ENCODE data around the gene SRMS. TPM values are rescaled to one million over a fixed set of nuclear protein-coding genes. Genes with fewer than 3 reads are reported as not detected.

SRMS gene, protein sequence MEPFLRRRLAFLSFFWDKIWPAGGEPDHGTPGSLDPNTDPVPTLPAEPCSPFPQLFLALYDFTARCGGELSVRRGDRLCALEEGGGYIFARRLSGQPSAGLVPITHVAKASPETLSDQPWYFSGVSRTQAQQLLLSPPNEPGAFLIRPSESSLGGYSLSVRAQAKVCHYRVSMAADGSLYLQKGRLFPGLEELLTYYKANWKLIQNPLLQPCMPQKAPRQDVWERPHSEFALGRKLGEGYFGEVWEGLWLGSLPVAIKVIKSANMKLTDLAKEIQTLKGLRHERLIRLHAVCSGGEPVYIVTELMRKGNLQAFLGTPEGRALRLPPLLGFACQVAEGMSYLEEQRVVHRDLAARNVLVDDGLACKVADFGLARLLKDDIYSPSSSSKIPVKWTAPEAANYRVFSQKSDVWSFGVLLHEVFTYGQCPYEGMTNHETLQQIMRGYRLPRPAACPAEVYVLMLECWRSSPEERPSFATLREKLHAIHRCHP
- total RNA-seq: 1 to 10 TPM; 2.4 to 4.6 TPM
- long read RNA-seq: 0 reads

DNA sequence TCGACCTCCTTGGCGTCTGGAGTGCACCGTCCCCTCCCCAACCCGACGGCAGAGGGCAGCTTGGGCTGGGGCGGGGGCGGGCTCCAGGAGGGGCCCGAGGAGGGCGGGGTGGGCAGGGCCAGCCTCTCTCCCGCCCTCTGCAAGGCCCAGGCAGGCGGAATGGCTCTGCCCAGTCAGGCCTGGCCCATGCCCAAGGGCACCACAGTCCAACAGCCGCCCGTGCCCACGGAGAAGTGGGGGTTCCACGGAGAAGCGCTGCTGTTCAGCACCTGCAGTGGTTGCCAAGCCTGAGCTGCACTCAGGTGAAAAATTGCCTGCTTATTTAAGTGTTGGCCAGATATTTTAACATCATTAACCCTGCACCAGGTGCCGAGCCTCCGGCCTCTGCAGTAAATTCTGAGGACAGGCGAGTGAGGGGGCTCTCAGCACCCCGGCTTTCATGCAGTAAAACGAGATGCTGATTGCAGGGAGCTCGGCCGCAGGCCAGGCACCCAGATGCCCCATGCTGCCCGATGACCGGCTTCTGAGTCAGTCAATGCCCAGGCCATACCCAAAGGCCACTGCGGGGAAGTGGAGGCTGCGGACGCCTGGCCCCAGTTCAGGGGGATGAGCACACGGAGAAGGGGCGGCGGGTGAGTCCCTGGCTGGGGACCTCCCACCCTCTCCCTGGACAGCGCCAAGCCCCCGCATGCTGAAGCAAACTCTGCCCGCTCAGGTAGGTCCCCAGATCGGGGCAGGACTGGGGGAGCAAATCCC lies at the start of gene SRMS:
SRMS (minus strand) TSS at position 25 of the 756 bp plus-strand sequence. CDS start 286 bp downstream, outside the sequence.
- intact Hi-C loops (cut with DNase I, micrococcal nuclease): no loop called here
- DNase-seq (peak in 1 of 2 donors; percentile 34), ATAC-seq (peak; percentile 33)

DNA sequence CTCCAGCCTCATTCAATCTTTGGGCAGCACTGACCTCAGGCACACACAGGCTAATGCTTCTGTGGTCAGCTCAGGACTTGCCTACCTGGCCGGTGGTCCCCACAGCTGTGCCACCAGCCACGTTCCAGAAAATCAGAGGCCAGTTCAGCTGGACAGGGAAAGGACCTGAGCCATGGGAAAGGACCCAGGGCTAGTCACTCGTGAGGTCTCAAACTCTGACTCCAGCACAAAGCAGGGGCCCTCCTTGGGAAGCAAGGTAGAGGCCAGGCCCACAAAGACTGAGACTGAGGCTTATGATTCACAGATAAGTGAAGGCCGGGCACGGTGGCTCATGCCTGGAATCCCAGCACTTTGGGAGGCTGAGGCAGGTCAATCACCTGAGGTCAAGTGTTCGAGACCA lies 48.9 kb upstream of the SRMS start:
- DNase-seq (no peak), ATAC-seq (no peak)
- intact Hi-C loops (cut with DNase I, micrococcal nuclease): no loop called here

DNA sequence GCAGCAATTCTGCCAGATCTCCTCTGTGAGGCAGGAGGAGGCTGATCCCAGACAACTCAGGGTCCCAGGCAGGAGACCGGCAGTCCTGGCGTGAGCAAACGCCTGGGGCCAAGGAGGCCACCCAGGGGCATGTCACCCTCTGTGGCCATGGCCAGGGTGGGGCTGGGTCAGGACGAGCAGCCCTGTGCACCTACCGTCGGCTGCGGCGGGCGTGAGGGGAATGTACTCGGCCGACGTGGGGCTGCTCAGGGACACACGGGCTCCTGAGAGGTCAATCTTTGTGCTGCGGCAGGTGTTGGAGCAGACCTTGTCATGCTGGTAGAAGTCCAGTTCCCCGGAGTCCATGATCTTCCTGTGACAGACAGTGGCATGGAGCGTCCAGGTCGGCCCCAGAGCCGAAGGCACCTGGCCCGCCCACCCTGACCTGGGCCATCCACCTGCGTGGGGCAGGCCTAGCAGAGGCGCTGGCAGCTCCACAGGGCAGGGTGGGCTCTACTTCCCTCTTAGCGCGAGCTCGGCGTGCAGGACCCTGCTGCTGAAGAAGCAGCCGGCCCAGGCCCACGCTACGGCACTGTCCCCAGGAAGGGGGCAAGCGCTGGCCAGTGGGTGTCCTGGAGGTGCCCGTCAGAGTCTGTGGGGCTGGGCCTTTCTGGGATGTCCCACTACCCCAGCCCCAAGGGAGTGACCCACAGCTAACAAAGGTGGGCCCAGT lies 48.0 kb upstream of the SRMS start:
- no peak for DNase-seq
- intact Hi-C loops (cut with DNase I, micrococcal nuclease): no loop called here
- no peak for ATAC-seq

DNA sequence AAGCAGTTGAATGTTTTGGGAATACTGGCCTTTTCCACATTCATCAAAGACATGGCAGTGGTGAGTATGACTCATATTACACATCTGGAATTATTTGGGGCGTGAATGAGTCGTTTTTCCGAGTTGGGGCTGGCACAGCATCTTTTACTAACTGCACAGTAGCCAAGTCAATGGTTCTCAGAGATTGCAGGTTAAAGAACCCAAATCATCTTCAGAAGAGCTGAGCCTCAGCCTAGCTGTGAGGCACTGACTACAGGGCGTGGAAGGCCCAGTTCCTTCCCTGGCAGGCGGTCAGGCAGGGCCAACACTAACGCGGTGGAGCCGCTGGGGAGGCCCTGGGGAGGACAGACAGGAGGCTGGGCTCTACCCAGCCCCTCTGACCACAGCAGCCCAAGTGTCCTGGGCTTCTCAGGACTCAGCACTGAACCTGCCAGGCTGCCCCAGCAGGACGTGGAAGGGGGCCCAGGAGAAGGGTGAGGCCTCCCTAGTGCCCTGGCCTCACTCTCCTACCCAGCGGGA lies 46.6 kb upstream of the SRMS start:
- DNase-seq (no peak), ATAC-seq (no peak)
- intact Hi-C loops (cut with DNase I, micrococcal nuclease): no loop called here

DNA sequence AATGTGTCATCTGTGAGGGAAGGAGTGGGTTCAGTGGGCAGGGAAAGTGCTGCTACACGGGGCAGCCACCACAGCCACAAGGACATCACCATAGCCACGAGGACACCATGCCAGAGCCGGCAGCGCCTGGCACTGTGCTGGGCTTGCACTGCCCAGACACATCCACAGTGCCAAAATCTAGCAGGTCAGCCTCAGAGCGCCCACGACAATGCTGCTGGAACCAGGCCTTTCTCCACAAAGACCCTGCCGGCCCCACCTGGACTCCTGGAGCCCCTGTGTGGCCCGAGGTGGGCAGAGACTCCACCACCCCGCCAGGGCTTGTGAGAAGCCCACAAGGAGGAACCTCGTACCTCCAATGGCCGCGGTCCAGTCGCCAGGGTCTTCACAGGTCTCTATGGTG lies 45.1 kb upstream of the SRMS start:
- DNase-seq (no peak), ATAC-seq (no peak)
- intact Hi-C loops (cut with DNase I, micrococcal nuclease): no loop called here

DNA sequence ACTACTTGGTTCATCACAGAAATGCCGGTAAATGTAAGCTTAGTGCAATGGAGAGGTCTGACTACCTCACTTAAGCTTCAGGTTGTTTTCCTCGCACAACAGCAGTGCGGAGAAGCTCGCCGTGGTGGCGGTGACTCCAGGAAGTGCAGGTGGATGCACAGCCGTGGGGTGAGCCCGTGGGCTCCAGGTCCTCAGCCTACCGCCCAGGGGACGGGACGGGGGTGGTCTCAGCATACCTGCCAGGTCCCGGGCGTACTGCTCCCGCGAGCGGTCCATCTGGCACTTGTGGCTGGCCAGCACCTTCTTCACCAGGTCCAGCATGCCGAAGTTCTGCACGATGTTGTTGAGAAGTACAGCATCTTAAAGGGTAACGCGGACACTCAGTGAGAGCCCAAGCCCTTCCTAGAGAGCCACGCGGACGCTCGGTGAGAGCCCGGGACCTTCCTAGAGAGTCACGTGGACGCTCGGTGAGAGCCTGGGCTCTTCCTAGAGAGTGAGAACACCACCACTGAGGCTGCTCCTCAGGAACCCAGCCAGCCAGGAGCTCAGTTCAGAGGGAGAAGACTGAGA lies 44.3 kb upstream of the SRMS start:
- intact Hi-C loops (cut with DNase I, micrococcal nuclease): no loop called here
- ATAC-seq (no peak), DNase-seq (no peak)

DNA sequence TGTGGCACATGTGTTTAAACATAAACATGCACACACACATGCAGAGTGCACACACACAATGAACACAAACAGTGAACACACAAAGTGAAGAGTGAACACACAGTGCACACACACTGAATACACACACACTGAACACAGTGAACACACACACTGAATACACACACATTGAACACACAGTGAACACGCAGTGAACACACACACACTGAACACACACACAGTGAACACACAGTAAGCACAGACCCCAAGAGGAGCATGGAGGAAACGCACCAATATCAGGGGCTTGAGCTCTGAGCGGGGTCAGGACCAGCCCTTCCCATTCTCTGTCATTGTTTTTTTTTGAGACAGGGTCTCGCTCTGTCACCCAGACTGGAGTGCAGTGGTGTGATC lies 43.6 kb upstream of the SRMS start:
- ATAC-seq (no peak), DNase-seq (no peak)
- intact Hi-C loops (cut with DNase I, micrococcal nuclease): no loop called here

DNA sequence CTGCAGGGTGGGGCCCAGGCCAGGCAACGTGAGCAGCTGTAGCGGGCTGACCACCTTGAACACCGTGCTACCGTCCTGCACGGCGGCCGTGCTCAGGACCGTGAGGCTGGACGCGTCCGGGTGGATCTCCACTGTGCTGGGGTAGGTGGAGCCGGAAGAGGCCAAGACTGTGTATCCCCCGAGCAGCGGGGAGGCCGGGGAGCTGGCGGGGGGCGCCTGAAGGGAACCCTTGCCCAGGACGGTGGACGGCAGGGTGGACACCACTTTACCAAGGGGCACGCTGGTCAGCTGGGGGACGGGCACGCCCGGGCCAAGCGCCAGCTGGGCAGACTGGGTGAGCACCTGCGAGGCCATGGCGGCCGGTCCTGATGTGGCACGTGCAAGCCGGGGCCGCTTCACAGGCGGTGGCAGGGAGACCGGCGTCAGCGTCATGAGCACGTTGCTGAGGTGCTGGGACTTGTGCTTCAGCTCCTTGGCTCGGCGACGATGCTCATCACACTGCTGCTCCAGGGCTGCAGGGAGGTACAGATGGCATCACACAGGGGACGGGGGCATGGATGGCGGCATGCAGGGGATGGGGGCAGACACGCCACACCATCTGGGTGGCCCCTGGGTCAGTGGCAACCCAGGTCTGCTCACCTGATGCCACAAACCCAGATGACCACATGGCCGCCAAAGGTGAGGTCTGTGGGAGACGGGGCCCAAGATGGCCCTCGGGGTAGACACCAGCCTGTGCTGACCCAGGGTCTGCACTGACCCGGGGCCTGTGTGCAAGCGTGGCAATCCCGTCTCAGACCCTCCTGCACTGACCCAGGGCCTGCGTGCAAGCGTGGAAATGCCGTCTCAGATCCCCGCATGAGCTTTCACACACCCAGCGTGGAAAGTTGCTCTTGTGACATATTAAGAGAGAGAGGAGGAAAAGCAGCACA lies 42.9 kb upstream of the SRMS start:
- DNase-seq (no peak), ATAC-seq (no peak)
- intact Hi-C loops (cut with DNase I, micrococcal nuclease): no loop called here

DNA sequence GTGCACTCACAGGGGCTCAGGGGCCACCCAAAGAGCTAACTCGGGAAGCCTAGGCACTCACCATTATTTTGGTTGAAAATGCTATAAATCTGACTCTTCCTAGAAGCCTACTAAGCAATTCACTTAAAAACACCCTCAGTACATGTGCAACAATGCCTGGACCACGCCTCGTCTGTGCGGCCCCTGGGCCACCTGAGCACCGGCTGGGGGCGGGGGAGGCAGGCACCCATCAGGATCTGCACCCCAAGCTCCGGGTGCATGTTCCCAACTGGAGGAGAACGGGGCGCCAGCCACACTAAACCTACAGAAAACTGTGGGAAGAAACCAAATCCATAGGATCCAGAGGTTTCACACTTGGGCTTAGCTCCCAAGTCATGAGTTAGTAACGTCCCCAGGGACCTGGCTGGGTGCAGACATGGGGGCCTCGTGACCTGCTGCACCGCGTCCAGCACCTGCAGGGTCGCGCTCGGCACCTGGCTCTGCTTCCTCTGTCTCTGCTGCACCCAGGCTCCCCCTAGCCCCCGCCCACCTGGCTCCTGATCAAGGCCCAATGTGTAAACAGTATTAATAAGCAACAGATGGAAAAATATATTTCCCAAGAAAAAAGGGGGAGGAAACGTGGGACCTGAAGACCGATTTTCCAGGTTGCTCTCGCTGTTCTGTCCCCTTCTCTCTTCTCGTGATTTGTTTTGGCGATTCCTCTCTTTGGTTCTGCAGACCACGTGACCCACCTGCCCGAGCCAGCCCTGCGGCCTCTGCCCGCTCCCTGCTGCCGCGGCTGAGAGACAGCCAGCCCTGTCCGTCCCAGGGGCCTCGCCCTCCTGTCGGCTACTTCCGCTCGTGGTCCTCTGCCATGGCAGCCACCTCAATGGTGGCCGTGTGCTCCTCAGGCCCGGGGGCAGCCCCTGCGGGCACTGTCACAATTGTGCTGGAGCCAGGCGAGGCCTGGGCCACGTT lies 42.0 kb upstream of the SRMS start:
- intact Hi-C loops (cut with DNase I, micrococcal nuclease): no loop called here
- no peak for DNase-seq
- ATAC-seq: no peak

DNA sequence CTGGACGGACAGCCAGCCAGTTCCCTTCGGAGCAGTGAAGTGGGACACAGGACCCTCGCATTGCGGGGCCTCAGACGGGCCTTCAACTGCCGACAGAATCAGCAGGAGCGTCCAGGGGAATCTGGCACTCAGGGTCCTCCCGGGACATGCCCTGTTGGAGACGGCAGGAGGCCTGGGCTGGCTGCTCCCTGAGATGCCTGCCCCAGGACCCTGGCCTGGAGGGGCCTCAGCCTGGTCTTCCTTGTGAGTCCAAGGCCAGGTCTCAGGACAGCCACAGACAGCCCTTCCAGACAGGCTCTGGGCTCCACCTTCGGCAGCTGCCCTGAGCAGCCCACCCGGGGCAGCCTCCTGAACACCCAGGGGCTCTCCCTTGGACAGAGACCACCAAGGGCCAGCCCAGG lies 41.1 kb upstream of the SRMS start:
- ATAC-seq: no peak
- no peak for DNase-seq
- intact Hi-C loops (cut with DNase I, micrococcal nuclease): no loop called here

DNA sequence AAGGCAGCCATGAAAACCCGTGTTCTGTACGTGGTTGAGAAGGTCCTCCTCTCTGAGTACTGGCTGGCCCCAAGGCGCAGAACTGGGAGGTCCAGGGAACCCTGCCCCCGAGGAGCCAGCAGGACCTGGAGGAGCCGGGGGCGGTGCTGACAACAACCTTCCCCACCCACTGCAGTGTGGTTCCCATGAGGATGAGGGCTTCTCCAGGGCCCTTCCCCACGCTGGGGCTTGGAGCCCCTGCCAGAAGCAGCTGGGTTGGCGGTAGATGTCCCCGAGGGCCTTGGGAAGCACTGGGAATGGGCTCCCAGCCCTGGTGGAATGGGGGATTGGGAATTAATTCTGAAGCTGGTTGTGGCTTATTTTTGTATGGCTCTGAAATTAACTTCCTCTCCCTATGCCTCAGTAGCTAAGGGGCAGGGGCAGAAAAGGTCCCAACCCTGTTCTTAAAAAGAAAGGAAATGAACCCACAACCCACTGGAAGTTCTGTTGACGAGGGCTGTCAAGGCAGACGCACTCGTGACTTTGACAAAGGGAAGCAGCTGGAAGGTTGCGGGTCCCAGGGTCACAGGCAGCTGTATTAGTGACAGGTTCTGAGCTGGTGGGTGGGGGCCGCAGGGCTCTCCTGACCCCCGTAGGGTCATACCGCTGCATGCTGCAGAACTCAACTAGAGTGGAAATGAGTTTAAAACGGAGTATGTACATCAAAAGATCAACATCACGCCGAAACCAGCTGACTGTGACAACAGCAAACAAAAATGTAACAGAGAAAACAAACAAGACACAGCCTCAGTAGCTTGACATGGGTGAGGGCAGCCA lies 40.4 kb upstream of the SRMS start:
- peak; percentile 14 for ATAC-seq
- no peak for DNase-seq
- intact Hi-C loops (cut with DNase I, micrococcal nuclease): no loop called here

DNA sequence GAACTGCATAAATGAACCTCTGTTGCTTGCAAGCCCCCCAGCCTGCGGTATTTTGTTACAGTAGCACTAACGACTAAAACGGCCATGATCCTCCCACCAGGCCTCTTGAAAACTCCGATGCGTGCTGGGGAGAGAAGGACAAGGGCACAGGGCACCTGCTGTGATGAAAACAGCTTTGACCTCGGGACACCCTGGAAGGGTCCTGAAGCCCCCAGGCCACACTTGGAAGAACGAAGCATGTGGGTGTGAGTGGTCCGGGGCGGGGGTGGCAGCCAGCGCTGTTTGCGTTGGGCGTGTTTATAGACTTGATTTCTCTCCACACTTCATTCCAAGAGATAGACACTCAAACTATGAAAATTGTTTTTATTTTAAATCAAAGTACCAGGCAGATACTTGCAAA lies 39.7 kb upstream of the SRMS start:
- no peak for DNase-seq
- intact Hi-C loops (cut with DNase I, micrococcal nuclease): no loop called here
- ATAC-seq: no peak

DNA sequence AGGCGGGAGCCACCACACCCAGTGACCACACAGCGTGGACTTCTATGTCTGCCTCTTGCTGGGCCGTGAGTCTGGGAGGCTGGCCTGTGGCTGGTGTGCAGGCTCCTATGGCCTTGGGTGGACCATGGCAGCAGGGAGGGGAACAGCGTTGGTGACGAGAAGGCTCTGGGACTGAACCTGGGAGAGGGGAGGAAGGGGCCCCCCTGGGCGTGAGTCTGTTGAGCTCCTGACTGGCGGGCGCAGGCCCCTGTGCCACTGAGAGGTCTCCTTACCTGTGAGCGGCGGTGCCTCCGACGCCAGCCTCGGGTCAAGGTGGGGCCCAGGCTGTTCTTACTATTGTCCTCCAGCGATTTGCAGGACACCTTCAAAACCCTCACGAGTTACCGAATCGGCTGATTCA lies 39.2 kb upstream of the SRMS start:
- DNase-seq: no peak
- ATAC-seq: no peak
- intact Hi-C loops (cut with DNase I, micrococcal nuclease): no loop called here

DNA sequence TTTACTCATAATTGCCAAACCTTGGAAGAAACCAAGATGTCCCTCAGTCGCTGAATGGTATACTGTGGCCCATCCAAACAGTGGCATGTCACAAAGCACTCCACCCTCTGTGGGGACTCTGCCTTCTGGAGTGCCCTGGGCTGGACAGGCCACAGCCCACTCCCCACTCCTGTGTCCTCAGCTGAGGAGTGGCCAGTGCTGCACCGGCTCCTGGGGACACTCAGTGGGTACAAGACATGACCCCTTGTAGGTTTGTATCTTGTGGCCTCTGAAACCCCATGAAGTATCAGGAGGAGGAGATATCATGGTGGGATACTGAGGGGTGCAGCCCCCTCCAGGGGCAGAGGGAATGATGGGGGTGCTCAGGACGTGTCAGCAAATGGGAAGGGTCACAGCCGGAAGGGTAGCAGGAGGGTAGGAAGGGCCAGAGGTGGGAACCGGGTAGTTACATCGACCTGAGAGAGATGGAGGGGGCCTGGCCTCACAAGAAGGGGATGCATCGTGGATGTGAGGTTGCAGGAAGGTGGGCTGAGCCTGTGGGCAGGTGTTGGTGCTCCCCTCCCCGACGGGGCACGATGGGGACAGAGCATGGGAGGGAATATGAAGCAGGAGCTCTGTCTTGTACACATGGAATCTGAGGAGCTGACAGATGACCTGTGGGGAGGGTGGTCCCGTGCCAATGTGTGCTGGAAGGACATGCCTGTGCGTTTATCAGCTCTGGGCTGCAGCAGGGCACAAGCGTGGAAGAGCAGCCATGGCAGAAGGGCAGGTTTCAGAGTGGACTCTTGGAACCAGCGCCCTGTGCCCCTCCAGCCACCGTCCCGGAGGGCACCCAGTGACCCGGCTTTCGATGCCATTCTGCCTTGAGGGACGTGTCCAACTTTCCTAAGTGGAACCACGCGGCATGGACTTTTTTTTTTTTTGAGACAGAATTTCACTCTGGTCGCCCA lies 38.3 kb upstream of the SRMS start:
- DNase-seq (no peak), ATAC-seq (no peak)
- intact Hi-C loops (cut with DNase I, micrococcal nuclease): no loop called here

DNA sequence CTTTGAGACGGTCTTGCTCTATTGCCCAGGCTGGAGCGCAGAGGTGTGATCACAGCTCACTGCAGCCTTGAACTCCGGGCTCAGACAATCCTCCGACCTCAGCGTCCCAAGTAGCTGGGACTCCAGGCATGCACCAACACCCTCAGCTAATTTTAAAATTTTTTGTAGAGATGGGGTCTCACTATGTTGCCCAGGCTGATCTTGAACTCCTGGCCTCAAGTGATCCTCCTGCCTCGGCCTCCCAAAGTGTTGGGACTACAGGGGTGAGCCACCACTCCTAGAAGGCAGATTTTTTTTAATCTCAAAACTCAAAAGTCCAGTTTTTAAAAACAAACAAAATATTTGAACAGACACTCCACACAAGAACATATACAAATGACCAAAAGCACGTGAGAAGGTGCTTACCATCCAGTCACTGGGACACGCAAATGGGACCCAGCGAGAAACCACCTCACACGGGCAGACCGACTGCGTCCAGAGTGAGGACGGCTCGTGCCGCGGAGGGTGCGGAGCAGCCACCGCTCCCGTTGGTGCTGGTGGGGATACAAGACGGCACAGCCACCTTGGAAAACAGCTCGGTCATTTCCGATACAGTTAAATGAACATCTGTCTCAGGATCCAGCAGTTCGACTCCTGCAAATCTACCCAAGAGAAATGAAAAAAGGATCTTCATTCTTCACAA lies 35.0 kb upstream of the SRMS start:
- intact Hi-C loops (cut with DNase I, micrococcal nuclease): no loop called here
- no peak for ATAC-seq
- no peak for DNase-seq
